Keratinocyte (primary cell): ENCODE measurements around the gene GLIS2. TPM values are rescaled to one million over a fixed set of nuclear protein-coding genes. Genes with fewer than 3 reads are reported as not detected.

Experiments used
- DNase-seq: peaks from one replicate; pipeline ENCODE4 v3.0.0-alpha.2; 2011; ENCODE audit warnings: low read depth, missing footprints, low spot score
- FAIRE-seq: peaks from 2 replicates; lab custom pipeline; 2011; peaks lifted over from hg19 to GRCh38; lab: Jason Lieb, UNC
- H2AFZ ChIP-seq: 2 replicates; pipeline ENCODE4 v1.6.0; 2012; ENCODE audit warnings: low read length, control low read depth, inconsistent platforms; ENCODE audit not compliant: control insufficient read depth
- H3K27ac ChIP-seq: 2 replicates; pipeline ENCODE4 v1.5.1; 2011; ENCODE audit warnings: low read length; ENCODE audit not compliant: control insufficient read depth, insufficient read depth
- H3K27me3 ChIP-seq: 3 replicates; pipeline ENCODE4 v1.6.0; 2011; ENCODE audit warnings: low read length; ENCODE audit not compliant: control insufficient read depth, insufficient read depth; ENCODE audit errors: extremely low read depth
- H3K36me3 ChIP-seq, 2 experiments: 2 replicates in 1 of 2; 3 replicates in 1 of 2; pipeline ENCODE4 v1.5.1; 2011; ENCODE audit warnings: low read length in 2 of 2, mild to moderate bottlenecking in 1 of 2; ENCODE audit not compliant: control insufficient read depth in 2 of 2, insufficient read depth in 2 of 2; ENCODE audit errors: extremely low read depth in 1 of 2
- H3K4me1 ChIP-seq: 3 replicates; pipeline ENCODE4 v1.5.1; 2011; ENCODE audit warnings: low read length; ENCODE audit not compliant: control insufficient read depth, insufficient read depth; ENCODE audit errors: extremely low read depth
- H3K4me2 ChIP-seq: 3 replicates; pipeline ENCODE4 v1.6.0; 2011; ENCODE audit warnings: low read depth, low read length; ENCODE audit not compliant: control insufficient read depth, insufficient read depth; ENCODE audit errors: extremely low read depth
- H3K4me3 ChIP-seq, 3 experiments: fragments of 200-600 bp in 1 of 3; sonication (generic) in 1 of 3; 2 replicates in 2 of 3; 3 replicates in 1 of 3; pipeline ENCODE4 v1.5.1; 2011 to 2016; ENCODE audit warnings: low read length in 3 of 3, mild to moderate bottlenecking in 3 of 3, control low read depth in 2 of 3, inconsistent platforms in 1 of 3, low read depth in 1 of 3, mixed read lengths in 1 of 3, mixed run types in 1 of 3, moderate library complexity in 1 of 3; ENCODE audit not compliant: control insufficient read depth in 2 of 3, insufficient read depth in 2 of 3; ENCODE audit errors: extremely low read depth in 1 of 3
- H3K79me2 ChIP-seq: 2 replicates; pipeline ENCODE4 v1.6.0; 2012; ENCODE audit warnings: low read length; ENCODE audit not compliant: control insufficient read depth, insufficient read depth
- H3K9ac ChIP-seq: 3 replicates; pipeline ENCODE4 v1.6.0; 2011; ENCODE audit warnings: low read length; ENCODE audit not compliant: control insufficient read depth, insufficient read depth; ENCODE audit errors: extremely low read depth
- H3K9me1 ChIP-seq: 3 replicates; pipeline ENCODE4 v1.6.0; 2011; ENCODE audit warnings: low read length; ENCODE audit not compliant: control insufficient read depth, insufficient read depth; ENCODE audit errors: extremely low read depth
- H3K9me3 ChIP-seq: 2 replicates; pipeline ENCODE4 v1.5.1; 2012; ENCODE audit warnings: low read depth, low read length; ENCODE audit not compliant: control insufficient read depth
- H4K20me1 ChIP-seq: 3 replicates; pipeline ENCODE4 v1.6.0; 2011; ENCODE audit warnings: low read length; ENCODE audit not compliant: control insufficient read depth, insufficient read depth; ENCODE audit errors: extremely low read depth
- EZH2 ChIP-seq: IDR thresholded peaks from one replicate; pipeline ENCODE4 v1.6.1; 2012; ENCODE audit warnings: inconsistent platforms, mild to moderate bottlenecking, low read length, moderate library complexity
- dilution Hi-C: fragments of 300-500 bp; cut with MboI; formaldehyde crosslinking; loops from one replicate; pipeline ENCODE4 v1.7.0; 2020; ENCODE audit warnings: low sequenced_read_pairs; ENCODE audit not compliant: extremely low pct_ligation_motif_present
- polyA plus RNA-seq, 5 experiments: library from polyadenylated mRNA; depleted of rRNA in 3 of 5; stranded (reverse) in 3 of 5; stranded (forward) in 1 of 5; unstranded in 1 of 5; fragments of >200 nt; gene quantifications; 1 replicate in 1 of 5; 2 replicates in 3 of 5; 3 replicates in 1 of 5; pipeline versions ENCODE4 v1.2.1 to v1.2.3, GENCODE V29; 2011 to 2012; ENCODE audit warnings: missing spikeins in 2 of 5, low read depth in 1 of 5, low replicate concordance in 1 of 5
- TF ChIP-seq, protein P1 (sequence below), 3 experiments: IDR thresholded peaks in 1 of 3; conservative IDR thresholded peaks in 1 of 3; optimal IDR thresholded peaks in 1 of 3; 2 replicates in 2 of 3; 3 replicates in 1 of 3; pipeline versions ENCODE3 to v1.5.1; 2011; ENCODE audit warnings: low read length in 3 of 3, mild to moderate bottlenecking in 3 of 3, moderate library complexity in 2 of 3, control low read depth in 1 of 3, inconsistent platforms in 1 of 3; ENCODE audit not compliant: insufficient read depth in 2 of 3; ENCODE audit errors: extremely low read depth in 1 of 3

Gene GLIS2
- polyA plus RNA-seq, 1 donor (not counting 4 experiments of a cell fraction or from before 2014, with no cell fraction given) = 0.63 TPM

DNA sequence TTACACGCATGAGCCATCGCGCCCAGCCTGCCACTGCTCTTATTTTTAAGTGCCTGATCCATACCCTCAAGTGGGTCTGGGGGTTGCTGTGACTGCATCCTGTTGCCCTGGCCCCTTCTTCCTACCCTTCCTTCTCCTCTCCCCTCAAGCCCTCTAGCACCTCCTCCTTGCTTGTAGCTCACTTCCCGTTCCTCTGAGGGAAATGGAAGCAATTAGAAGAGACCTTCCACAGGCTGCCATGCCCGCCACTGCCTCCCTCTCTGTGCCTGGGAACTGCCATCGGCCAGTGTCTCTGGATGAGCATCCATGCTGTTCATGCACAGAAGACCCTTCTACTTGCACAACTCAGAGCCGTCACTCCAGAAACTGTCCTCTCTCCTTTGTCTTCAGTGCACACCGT, 32.4 kb upstream of the GLIS2 start:
- H3K36me3 ChIP-seq = no peaks in the 10 kb centered on the region
- TF ChIP-seq, protein P1, sequence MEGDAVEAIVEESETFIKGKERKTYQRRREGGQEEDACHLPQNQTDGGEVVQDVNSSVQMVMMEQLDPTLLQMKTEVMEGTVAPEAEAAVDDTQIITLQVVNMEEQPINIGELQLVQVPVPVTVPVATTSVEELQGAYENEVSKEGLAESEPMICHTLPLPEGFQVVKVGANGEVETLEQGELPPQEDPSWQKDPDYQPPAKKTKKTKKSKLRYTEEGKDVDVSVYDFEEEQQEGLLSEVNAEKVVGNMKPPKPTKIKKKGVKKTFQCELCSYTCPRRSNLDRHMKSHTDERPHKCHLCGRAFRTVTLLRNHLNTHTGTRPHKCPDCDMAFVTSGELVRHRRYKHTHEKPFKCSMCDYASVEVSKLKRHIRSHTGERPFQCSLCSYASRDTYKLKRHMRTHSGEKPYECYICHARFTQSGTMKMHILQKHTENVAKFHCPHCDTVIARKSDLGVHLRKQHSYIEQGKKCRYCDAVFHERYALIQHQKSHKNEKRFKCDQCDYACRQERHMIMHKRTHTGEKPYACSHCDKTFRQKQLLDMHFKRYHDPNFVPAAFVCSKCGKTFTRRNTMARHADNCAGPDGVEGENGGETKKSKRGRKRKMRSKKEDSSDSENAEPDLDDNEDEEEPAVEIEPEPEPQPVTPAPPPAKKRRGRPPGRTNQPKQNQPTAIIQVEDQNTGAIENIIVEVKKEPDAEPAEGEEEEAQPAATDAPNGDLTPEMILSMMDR (optimal IDR thresholded peaks at IDR 0.05 in 1 of 3, IDR thresholded peaks at IDR 0.05 in 1 of 3, conservative IDR thresholded peaks at IDR 0.05 in 1 of 3; ENCODE audit: extremely low read depth in 1 of 3, insufficient read depth in 2 of 3, low read length in 3 of 3) = no peak
- TF ChIP-seq EZH2 = no peak
- no peak for DNase-seq
- H4K20me1 ChIP-seq = no peaks in the 10 kb centered on the region
- H3K27ac ChIP-seq = no peak overlapping the region
- dilution Hi-C loops = no loop called here
- H3K9me3 ChIP-seq = no peaks in the 10 kb centered on the region
- H3K27me3 ChIP-seq = no peaks in the 10 kb centered on the region
- no peaks in the 10 kb centered on the region for H3K9me1 ChIP-seq
- H3K79me2 ChIP-seq = no peaks in the 10 kb centered on the region
- H3K4me3 ChIP-seq = no peak overlapping the region
- H2AFZ ChIP-seq = no peak overlapping the region
- peaks cover 8% of the 10 kb centered on the region for H3K4me1 ChIP-seq
- no peak for FAIRE-seq
- no peak overlapping the region for H3K9ac ChIP-seq
- no peak overlapping the region for H3K4me2 ChIP-seq

DNA sequence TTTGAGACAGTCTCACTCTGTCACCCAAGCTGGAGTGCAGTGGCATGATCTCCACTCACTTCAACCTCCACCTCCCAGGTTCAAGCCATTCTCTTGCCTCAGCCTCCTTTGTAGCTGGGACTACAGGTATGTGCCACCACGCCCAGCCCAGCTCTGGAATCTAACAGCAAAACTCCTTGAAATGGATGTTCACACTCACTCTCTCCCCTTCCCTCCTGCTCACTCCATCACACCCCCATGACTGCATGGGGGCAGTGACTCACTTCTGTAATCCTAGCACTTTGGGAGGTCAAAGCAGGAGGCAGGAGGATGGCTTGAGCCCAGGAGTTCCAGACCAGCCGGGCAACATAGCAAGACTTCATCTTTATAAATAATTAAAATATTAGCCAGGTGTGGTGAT, 31.9 kb upstream of the GLIS2 start:
- H3K9me1 ChIP-seq = no peaks in the 10 kb centered on the region
- no peaks in the 10 kb centered on the region for H4K20me1 ChIP-seq
- H3K4me3 ChIP-seq = no peak overlapping the region
- dilution Hi-C loops = no loop called here
- H3K79me2 ChIP-seq = no peaks in the 10 kb centered on the region
- H3K4me1 ChIP-seq = peaks cover 13% of the 10 kb centered on the region
- H3K27ac ChIP-seq = no peak overlapping the region
- no peak for DNase-seq
- no peak for TF ChIP-seq EZH2
- TF ChIP-seq, protein P1 (optimal IDR thresholded peaks at IDR 0.05 in 1 of 3, IDR thresholded peaks at IDR 0.05 in 1 of 3, conservative IDR thresholded peaks at IDR 0.05 in 1 of 3; ENCODE audit: extremely low read depth in 1 of 3, insufficient read depth in 2 of 3, low read length in 3 of 3) = no peak
- no peak overlapping the region for H2AFZ ChIP-seq
- no peaks in the 10 kb centered on the region for H3K36me3 ChIP-seq
- no peak overlapping the region for H3K9ac ChIP-seq
- no peak overlapping the region for H3K4me2 ChIP-seq
- no peak for FAIRE-seq
- no peaks in the 10 kb centered on the region for H3K9me3 ChIP-seq
- H3K27me3 ChIP-seq = no peaks in the 10 kb centered on the region
